HL-60 (cell line): ENCODE data around the gene TIRAP.

Source experiments
- CTCF ChIP-seq: IDR thresholded peaks from one replicate; pipeline ENCODE4 v1.5.1; 2011; ENCODE audit warnings: low read length, control low read depth, inconsistent platforms; ENCODE audit not compliant: insufficient read depth
- POLR2AphosphoS5 ChIP-seq: IDR thresholded peaks from 2 replicates; pipeline ENCODE4 v1.6.1; 2012; ENCODE audit warnings: low read depth
- TF ChIP-seq, protein P1 (sequence below): IDR thresholded peaks from 2 replicates; pipeline ENCODE4 v1.6.1; 2012; ENCODE audit warnings: low read depth; ENCODE audit not compliant: insufficient replicate concordance

- TF ChIP-seq, protein P1, sequence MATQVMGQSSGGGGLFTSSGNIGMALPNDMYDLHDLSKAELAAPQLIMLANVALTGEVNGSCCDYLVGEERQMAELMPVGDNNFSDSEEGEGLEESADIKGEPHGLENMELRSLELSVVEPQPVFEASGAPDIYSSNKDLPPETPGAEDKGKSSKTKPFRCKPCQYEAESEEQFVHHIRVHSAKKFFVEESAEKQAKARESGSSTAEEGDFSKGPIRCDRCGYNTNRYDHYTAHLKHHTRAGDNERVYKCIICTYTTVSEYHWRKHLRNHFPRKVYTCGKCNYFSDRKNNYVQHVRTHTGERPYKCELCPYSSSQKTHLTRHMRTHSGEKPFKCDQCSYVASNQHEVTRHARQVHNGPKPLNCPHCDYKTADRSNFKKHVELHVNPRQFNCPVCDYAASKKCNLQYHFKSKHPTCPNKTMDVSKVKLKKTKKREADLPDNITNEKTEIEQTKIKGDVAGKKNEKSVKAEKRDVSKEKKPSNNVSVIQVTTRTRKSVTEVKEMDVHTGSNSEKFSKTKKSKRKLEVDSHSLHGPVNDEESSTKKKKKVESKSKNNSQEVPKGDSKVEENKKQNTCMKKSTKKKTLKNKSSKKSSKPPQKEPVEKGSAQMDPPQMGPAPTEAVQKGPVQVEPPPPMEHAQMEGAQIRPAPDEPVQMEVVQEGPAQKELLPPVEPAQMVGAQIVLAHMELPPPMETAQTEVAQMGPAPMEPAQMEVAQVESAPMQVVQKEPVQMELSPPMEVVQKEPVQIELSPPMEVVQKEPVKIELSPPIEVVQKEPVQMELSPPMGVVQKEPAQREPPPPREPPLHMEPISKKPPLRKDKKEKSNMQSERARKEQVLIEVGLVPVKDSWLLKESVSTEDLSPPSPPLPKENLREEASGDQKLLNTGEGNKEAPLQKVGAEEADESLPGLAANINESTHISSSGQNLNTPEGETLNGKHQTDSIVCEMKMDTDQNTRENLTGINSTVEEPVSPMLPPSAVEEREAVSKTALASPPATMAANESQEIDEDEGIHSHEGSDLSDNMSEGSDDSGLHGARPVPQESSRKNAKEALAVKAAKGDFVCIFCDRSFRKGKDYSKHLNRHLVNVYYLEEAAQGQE, result no peak
- TF ChIP-seq CTCF (no peak), POLR2AphosphoS5 (no peak)
These were observed 15.2 kb upstream of the TIRAP start for GRCh38 chr11:126267650-126268049.
